ENCODE measurements around the gene PLXNA1. TPM values are rescaled to one million over a fixed set of nuclear protein-coding genes. Genes with fewer than 3 reads are reported as not detected.

Gene PLXNA1
- polyA plus RNA-seq, 4 donors: 1.4 to 17.1 (median 6.3) TPM

GRCh38 chr3:126947429-126947828 is 35.5 kb upstream of the PLXNA1 start:
- H3K4me1 ChIP-seq (ENCODE audit: control insufficient read depth in 3 of 3, insufficient read depth in 2 of 3, low read depth in 1 of 3, low read length in 2 of 3): no peaks in the 10 kb centered on the region
- DNase-seq (no peak), FAIRE-seq (no peak)
- H3K9me3 ChIP-seq (ENCODE audit: control insufficient read depth in 2 of 2, insufficient read depth in 1 of 2, low read depth in 1 of 2, low read length in 1 of 2): no peaks in the 10 kb centered on the region
- WGBS, 3 donors: 58 to 80% (median 65%) methylated on average over 8 of the region's 8 CpGs
- H3K36me3 ChIP-seq (ENCODE audit: control insufficient read depth in 3 of 3, insufficient read depth in 2 of 3, low read depth in 1 of 3, low read length in 3 of 3): peaks cover 0 to 8% (median 0%) of the 10 kb centered on the region in 3 donors
- no peak overlapping the region for H3K27ac ChIP-seq (ENCODE audit: low read depth in 1 of 3, low read length in 2 of 3)
- H3K27me3 ChIP-seq (ENCODE audit: control insufficient read depth in 3 of 3, insufficient read depth in 3 of 3, low read length in 3 of 3): no peaks in the 10 kb centered on the region
- no peak overlapping the region for H3K4me3 ChIP-seq (ENCODE audit: low read depth in 1 of 3, low read length in 3 of 3)

- no peaks in the 10 kb centered on the region for H3K27me3 ChIP-seq (ENCODE audit: control insufficient read depth in 3 of 3, insufficient read depth in 3 of 3, low read length in 3 of 3)
- H3K27ac ChIP-seq (ENCODE audit: low read depth in 1 of 3, low read length in 2 of 3): no peak overlapping the region
- H3K4me1 ChIP-seq (ENCODE audit: control insufficient read depth in 3 of 3, insufficient read depth in 2 of 3, low read depth in 1 of 3, low read length in 2 of 3): no peaks in the 10 kb centered on the region
- no peak for DNase-seq
- WGBS, 3 donors: 93 to 95% (median 94%) methylated on average over 14 of the region's 14 CpGs
- H3K4me3 ChIP-seq (ENCODE audit: low read depth in 1 of 3, low read length in 3 of 3): no peak overlapping the region
- peaks cover 0 to 8% (median 0%) of the 10 kb centered on the region in 3 donors for H3K36me3 ChIP-seq (ENCODE audit: control insufficient read depth in 3 of 3, insufficient read depth in 2 of 3, low read depth in 1 of 3, low read length in 3 of 3)
- H3K9me3 ChIP-seq (ENCODE audit: control insufficient read depth in 2 of 2, insufficient read depth in 1 of 2, low read depth in 1 of 2, low read length in 1 of 2): no peaks in the 10 kb centered on the region
- no peak for FAIRE-seq
Observed at GRCh38 chr3:126948980-126949535, 33.9 kb upstream of the PLXNA1 start.

GRCh38 chr3:126951561-126951960 is 31.4 kb upstream of the PLXNA1 start:
- Histone ChIP-seq H3K27ac (ENCODE audit: low read depth in 1 of 3, low read length in 2 of 3) (no peak overlapping the region), H3K36me3 (ENCODE audit: control insufficient read depth in 3 of 3, insufficient read depth in 2 of 3, low read depth in 1 of 3, low read length in 3 of 3) (peaks cover 0 to 8% (median 0%) of the 10 kb centered on the region in 3 donors), H3K27me3 (ENCODE audit: control insufficient read depth in 3 of 3, insufficient read depth in 3 of 3, low read length in 3 of 3) (no peaks in the 10 kb centered on the region), H3K9me3 (ENCODE audit: control insufficient read depth in 2 of 2, insufficient read depth in 1 of 2, low read depth in 1 of 2, low read length in 1 of 2) (no peaks in the 10 kb centered on the region), H3K4me3 (ENCODE audit: low read depth in 1 of 3, low read length in 3 of 3) (no peak overlapping the region), H3K4me1 (ENCODE audit: control insufficient read depth in 3 of 3, insufficient read depth in 2 of 3, low read depth in 1 of 3, low read length in 2 of 3) (no peaks in the 10 kb centered on the region)
- 93 to 95% (median 94%) methylated on average over 5 of the region's 5 CpGs for WGBS, 3 donors
- no peak for DNase-seq
- no peak for FAIRE-seq

- WGBS, 3 donors: 93 to 96% (median 95%) methylated on average over 10 of the region's 10 CpGs
- H3K4me3 ChIP-seq (ENCODE audit: low read depth in 1 of 3, low read length in 3 of 3): no peak overlapping the region
- peaks cover 0 to 8% (median 0%) of the 10 kb centered on the region in 3 donors for H3K36me3 ChIP-seq (ENCODE audit: control insufficient read depth in 3 of 3, insufficient read depth in 2 of 3, low read depth in 1 of 3, low read length in 3 of 3)
- no peak for FAIRE-seq
- H3K27ac ChIP-seq (ENCODE audit: low read depth in 1 of 3, low read length in 2 of 3): no peak overlapping the region
- no peaks in the 10 kb centered on the region for H3K4me1 ChIP-seq (ENCODE audit: control insufficient read depth in 3 of 3, insufficient read depth in 2 of 3, low read depth in 1 of 3, low read length in 2 of 3)
- no peaks in the 10 kb centered on the region for H3K27me3 ChIP-seq (ENCODE audit: control insufficient read depth in 3 of 3, insufficient read depth in 3 of 3, low read length in 3 of 3)
- no peak for DNase-seq
- H3K9me3 ChIP-seq (ENCODE audit: control insufficient read depth in 2 of 2, insufficient read depth in 1 of 2, low read depth in 1 of 2, low read length in 1 of 2): no peaks in the 10 kb centered on the region
Observed at GRCh38 chr3:126952261-126952982, 30.5 kb upstream of the PLXNA1 start.

- FAIRE-seq (no peak), DNase-seq (no peak)
- Histone ChIP-seq H3K27ac (ENCODE audit: low read depth in 1 of 3, low read length in 2 of 3) (no peak overlapping the region), H3K27me3 (ENCODE audit: control insufficient read depth in 3 of 3, insufficient read depth in 3 of 3, low read length in 3 of 3) (no peaks in the 10 kb centered on the region), H3K36me3 (ENCODE audit: control insufficient read depth in 3 of 3, insufficient read depth in 2 of 3, low read depth in 1 of 3, low read length in 3 of 3) (peaks cover 0 to 6% (median 0%) of the 10 kb centered on the region in 3 donors), H3K9me3 (ENCODE audit: control insufficient read depth in 2 of 2, insufficient read depth in 1 of 2, low read depth in 1 of 2, low read length in 1 of 2) (no peaks in the 10 kb centered on the region), H3K4me1 (ENCODE audit: control insufficient read depth in 3 of 3, insufficient read depth in 2 of 3, low read depth in 1 of 3, low read length in 2 of 3) (no peaks in the 10 kb centered on the region), H3K4me3 (ENCODE audit: low read depth in 1 of 3, low read length in 3 of 3) (no peak overlapping the region)
- WGBS, 3 donors: 91 to 95% (median 92%) methylated on average over 12 of the region's 12 CpGs
Observed at GRCh38 chr3:126952983-126953660, 29.8 kb upstream of the PLXNA1 start.

- FAIRE-seq: no peak
Observed at GRCh38 chr3:126954141-126954842, 28.6 kb upstream of the PLXNA1 start.

GRCh38 chr3:126955004-126955790 is 27.7 kb upstream of the PLXNA1 start:
- DNase-seq (no peak), FAIRE-seq (no peak)
- Histone ChIP-seq H3K27ac (ENCODE audit: low read depth in 1 of 3, low read length in 2 of 3) (no peak overlapping the region), H3K4me1 (ENCODE audit: control insufficient read depth in 3 of 3, insufficient read depth in 2 of 3, low read depth in 1 of 3, low read length in 2 of 3) (no peaks in the 10 kb centered on the region), H3K27me3 (ENCODE audit: control insufficient read depth in 3 of 3, insufficient read depth in 3 of 3, low read length in 3 of 3) (no peaks in the 10 kb centered on the region), H3K36me3 (ENCODE audit: control insufficient read depth in 3 of 3, insufficient read depth in 2 of 3, low read depth in 1 of 3, low read length in 3 of 3) (no peaks in the 10 kb centered on the region), H3K4me3 (ENCODE audit: low read depth in 1 of 3, low read length in 3 of 3) (no peak overlapping the region), H3K9me3 (ENCODE audit: control insufficient read depth in 2 of 2, insufficient read depth in 1 of 2, low read depth in 1 of 2, low read length in 1 of 2) (no peaks in the 10 kb centered on the region)
- 86 to 92% (median 88%) methylated on average over 15 of the region's 15 CpGs for WGBS, 3 donors

More at GRCh38 chr3:126954141-126954842, 28.6 kb upstream of the PLXNA1 start:
- Histone ChIP-seq H3K27me3 (ENCODE audit: control insufficient read depth in 3 of 3, insufficient read depth in 3 of 3, low read length in 3 of 3) (no peaks in the 10 kb centered on the region), H3K4me3 (ENCODE audit: low read depth in 1 of 3, low read length in 3 of 3) (no peak overlapping the region), H3K9me3 (ENCODE audit: control insufficient read depth in 2 of 2, insufficient read depth in 1 of 2, low read depth in 1 of 2, low read length in 1 of 2) (no peaks in the 10 kb centered on the region), H3K36me3 (ENCODE audit: control insufficient read depth in 3 of 3, insufficient read depth in 2 of 3, low read depth in 1 of 3, low read length in 3 of 3) (peaks cover 0 to 2% (median 0%) of the 10 kb centered on the region in 3 donors), H3K4me1 (ENCODE audit: control insufficient read depth in 3 of 3, insufficient read depth in 2 of 3, low read depth in 1 of 3, low read length in 2 of 3) (no peaks in the 10 kb centered on the region), H3K27ac (ENCODE audit: low read depth in 1 of 3, low read length in 2 of 3) (no peak overlapping the region)
- 86 to 93% (median 89%) methylated on average over 10 of the region's 10 CpGs for WGBS, 3 donors
- DNase-seq: no peak

- Histone ChIP-seq H3K27ac (ENCODE audit: low read depth in 1 of 3, low read length in 2 of 3) (no peak overlapping the region), H3K36me3 (ENCODE audit: control insufficient read depth in 3 of 3, insufficient read depth in 2 of 3, low read depth in 1 of 3, low read length in 3 of 3) (no peaks in the 10 kb centered on the region), H3K9me3 (ENCODE audit: control insufficient read depth in 2 of 2, insufficient read depth in 1 of 2, low read depth in 1 of 2, low read length in 1 of 2) (no peaks in the 10 kb centered on the region), H3K4me3 (ENCODE audit: low read depth in 1 of 3, low read length in 3 of 3) (no peak overlapping the region), H3K4me1 (ENCODE audit: control insufficient read depth in 3 of 3, insufficient read depth in 2 of 3, low read depth in 1 of 3, low read length in 2 of 3) (no peaks in the 10 kb centered on the region), H3K27me3 (ENCODE audit: control insufficient read depth in 3 of 3, insufficient read depth in 3 of 3, low read length in 3 of 3) (no peaks in the 10 kb centered on the region)
- DNase-seq (no peak), FAIRE-seq (no peak)
- 76 to 81% (median 78%) methylated on average over 8 of the region's 8 CpGs for WGBS, 3 donors
Observed at GRCh38 chr3:126956361-126956760, 26.6 kb upstream of the PLXNA1 start.
